Activated naive CD4-positive, alpha-beta T cell (primary cell): ENCODE results near the gene CFAP126.
"Not testable (repeated sequence)": the region's sequence is repeated elsewhere in the genome, so short reads cannot be mapped to it uniquely, and the experiment has no call there.

Source experiments
- DNase-seq, 4 experiments: peaks; one replicate each; lab custom pipeline; 2025; lab: John Stamatoyannopoulos, UW

Gene CFAP126

GRCh38 chr1:161381707-161382106 lies 14.0 kb upstream of the CFAP126 start:
- no peak for DNase-seq

DNA sequence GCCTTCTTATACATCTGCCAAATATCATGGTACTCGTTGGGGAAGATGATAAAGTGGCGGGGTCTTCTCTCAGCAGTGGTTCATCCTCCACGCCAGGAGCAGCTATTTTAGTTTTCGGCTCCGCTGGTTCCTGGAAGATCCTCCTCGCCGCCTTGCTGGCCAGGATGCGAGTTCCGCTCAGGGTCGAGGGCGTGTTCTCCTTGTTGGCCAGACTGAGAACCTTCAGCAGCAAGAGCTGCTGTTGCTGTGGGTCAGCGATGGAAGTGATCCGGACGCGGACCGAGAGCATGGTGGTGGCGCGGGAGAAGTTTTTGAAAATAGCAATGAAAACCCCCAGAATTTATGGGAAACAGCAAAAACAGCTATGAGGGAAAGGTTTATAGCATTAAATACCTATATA lies 11.4 kb upstream of the CFAP126 start:
- DNase-seq, result no peak

GRCh38 chr1:161378014-161378413 lies 10.3 kb upstream of the CFAP126 start:
- DNase-seq, result no peak

- no peak for DNase-seq
These were observed 6.7 kb upstream of the CFAP126 start for GRCh38 chr1:161374373-161374772.

DNA sequence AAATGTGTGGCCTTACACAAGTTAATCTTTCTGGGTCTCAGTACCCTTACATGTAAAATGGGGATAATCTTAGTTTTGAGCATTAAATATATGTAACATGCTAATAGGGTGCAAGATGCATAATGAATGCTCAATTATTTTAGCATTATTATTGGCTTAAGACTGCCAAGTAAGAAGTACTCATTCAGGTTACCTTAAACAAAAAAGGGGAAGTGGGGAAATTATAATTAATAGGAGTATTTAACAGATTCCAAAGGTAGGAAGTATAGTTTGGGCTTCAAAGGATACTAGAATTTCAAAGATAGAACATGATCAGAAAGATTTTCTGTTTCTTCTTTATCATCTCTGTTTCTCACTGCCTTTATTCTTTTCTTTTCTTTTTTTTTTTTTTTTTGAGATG lies 5.8 kb upstream of the CFAP126 start:
- no peak for DNase-seq

- DNase-seq, result no peak
These were observed 2.5 kb downstream of the CFAP126 start for GRCh38 chr1:161365207-161365606.

- no peak for DNase-seq
These were observed 3.3 kb downstream of the CFAP126 start for GRCh38 chr1:161364332-161364731.

- DNase-seq, result no peak
These were observed 8.4 kb downstream of the CFAP126 start for GRCh38 chr1:161359291-161359690.

DNA sequence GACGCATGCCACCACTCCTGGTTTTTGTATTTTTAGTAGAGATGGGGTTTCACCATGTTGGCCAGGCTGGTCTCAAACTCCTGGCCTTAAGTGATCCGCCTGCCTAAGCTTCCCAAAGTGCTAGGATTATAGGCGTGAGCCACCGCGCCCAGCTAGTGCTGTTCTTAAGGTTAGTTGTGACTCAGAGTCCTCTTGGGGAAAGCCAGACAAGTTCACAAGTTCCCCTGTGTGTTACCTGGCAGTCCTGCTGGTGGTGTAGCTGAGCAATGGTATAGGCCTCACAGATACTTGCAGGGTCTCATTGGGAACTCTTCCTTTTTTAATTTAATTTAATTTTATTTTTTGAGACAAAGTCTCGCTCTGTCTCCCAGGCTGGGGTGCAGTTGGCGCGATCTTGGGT lies 10.6 kb downstream of the CFAP126 start:
- no peak for DNase-seq

GRCh38 chr1:161351482-161351881 lies 16.2 kb downstream of the CFAP126 start:
- DNase-seq, result no peak

GRCh38 chr1:161350671-161351070 lies 17.0 kb downstream of the CFAP126 start:
- no peak for DNase-seq

DNA sequence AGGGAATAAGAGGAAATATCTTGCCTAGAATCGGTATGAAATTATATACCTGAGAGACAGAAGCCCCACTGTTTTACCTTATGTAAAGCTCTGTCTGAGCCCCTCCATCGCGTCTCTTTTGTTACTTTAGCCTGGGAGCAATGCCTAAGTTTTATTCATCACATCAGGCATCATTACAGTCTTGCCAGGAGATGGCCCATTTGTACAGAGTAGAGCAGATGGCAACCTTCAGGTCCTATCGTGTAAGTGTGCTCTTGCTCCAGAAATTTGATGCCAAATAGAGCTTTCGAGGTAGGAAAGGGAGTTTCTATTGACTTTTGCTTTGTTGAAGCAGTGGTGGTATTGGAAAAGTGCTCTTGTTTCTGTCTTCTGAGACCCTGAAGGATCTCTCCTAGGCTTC lies 24.9 kb downstream of the CFAP126 start:
- DNase-seq, result no peak

GRCh38 chr1:161342177-161342576 lies 25.5 kb downstream of the CFAP126 start:
- no peak for DNase-seq

- no peak for DNase-seq
These were observed 31.9 kb downstream of the CFAP126 start for GRCh38 chr1:161335796-161336195.

DNA sequence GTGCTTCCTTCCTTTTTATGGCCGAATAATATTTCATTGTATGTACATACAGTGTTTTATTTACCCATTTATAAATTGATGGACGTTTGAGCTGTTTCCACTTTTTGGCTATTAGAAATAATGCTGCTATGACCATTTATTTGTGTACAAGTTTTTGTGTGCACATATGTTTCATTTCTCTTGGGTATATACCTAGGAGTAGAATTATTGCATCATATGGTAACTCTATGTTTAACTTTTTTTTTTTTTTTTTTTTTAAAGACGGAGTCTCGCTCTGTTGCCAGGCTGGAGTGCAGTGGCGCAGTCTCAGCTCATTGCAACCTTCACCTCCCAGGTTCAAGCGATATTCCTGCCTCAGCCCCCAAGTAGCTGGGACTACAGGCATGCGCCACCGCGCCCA lies 34.5 kb downstream of the CFAP126 start:
- no peak for DNase-seq

- no peak for DNase-seq
These were observed 37.3 kb downstream of the CFAP126 start for GRCh38 chr1:161330346-161330745.

GRCh38 chr1:161324020-161324419 lies 43.7 kb downstream of the CFAP126 start:
- no peak for DNase-seq

GRCh38 chr1:161315841-161316674 lies 51.6 kb downstream of the CFAP126 start:
- not testable (repeated sequence) for DNase-seq
